ENCODE results near the gene COPS8.

The COPS8 gene

DNA sequence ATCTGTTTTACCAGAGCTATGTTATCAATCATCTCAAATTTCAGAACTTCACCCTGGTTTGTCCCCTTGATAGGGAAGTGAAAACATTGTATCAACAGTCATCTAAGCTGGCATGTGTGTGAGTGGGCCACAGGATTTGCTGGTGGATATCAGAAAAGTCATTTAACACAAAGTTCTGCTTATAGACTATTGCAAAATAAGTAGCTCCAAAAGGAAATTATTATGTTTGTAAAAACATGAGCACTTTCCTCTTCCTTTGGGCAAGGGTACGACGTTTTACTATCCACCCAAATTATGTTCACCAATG, 20.7 kb upstream of the COPS8 start:
- no peak for DNase-seq (ENCODE audit: low read depth)

DNA sequence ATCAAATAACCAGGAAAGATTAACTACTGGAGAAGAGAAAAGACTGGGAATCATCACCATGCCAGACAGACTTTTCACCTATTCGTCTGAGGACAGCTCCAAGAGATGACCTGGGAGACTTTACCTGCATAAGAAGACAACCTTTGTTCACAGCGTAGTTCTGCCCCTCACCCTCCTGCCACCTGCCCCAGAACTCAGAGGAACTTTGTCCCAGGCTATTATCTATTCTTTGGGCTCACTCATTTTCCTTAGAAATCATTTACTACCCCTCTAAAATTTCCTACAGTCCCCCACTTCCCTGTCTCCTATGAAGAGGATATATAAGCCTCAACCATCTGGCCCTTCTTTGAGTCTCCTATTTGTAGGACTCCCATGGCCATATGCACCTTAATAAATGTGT, 19.3 kb upstream of the COPS8 start:
- no peak for DNase-seq (ENCODE audit: low read depth)

GRCh38 chr2:237068005-237068576, 17.6 kb upstream of the COPS8 start:
- DNase-seq (ENCODE audit: low read depth), result no peak

DNA sequence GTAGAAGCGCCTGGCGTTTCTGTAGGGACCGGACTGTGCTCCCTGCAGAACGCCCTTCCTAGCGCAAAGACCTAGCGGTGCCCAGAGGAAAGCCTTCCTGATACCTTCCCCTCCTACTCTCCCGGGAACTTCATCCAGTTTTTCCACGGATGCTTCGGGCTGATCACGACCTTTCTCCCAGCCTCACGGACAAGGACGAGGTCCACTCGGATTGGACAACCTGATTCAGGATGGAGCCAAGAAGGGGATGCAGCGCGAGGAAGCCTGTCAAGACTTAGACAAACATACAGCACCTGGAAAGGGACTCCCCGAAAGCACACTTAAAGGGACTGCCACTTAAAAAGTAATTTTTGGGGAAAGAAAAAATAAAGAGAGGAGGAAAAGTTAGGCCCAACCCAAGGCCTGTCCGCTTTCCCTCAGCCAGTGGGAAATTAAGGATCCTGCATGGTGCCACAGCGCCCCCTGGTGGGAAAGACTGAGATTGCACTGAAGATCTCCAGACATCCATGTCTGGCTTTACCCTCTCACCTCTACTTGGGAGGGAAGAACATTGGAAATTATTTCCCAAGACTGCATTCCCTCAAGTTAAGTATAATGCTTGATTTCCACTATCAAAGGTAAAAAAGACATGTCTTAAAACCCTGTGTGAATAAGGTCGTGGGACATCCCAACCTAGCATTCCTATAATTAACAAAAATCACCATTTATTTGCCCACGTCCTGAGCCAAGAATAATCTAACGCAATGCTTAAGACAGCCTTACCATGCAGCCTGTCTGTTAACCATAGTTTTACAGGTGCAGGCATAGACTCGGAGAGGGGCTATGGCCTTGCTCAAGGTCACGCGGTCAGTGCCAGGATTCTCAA, 13.4 kb upstream of the COPS8 start:
- peak; percentile 34 for DNase-seq (ENCODE audit: low read depth)

DNA sequence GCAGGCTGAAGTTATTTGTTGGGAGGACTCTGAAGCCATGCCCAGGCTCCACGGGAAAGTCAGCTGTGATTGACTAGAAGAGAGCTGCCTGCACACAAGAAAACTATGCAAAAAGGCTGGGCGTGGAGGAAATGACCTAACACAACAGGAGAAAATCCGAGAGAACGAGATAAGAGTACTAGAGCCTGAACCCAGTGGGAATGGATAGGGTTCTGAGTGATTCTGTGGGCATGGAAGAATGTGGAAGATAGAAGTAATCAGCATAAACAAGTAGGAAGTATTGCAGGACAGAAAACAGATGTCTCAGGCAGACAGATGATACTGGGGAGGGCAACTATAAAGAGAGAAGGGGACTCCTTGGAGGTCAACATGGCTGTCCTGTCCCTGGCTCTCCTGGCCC, 12.1 kb upstream of the COPS8 start:
- no peak for DNase-seq (ENCODE audit: low read depth)

- no peak for DNase-seq (ENCODE audit: low read depth)
These were observed 11.3 kb upstream of the COPS8 start for GRCh38 chr2:237074211-237074993.

GRCh38 chr2:237075749-237076599, 9.7 kb upstream of the COPS8 start:
- DNase-seq (ENCODE audit: low read depth), result no peak

DNA sequence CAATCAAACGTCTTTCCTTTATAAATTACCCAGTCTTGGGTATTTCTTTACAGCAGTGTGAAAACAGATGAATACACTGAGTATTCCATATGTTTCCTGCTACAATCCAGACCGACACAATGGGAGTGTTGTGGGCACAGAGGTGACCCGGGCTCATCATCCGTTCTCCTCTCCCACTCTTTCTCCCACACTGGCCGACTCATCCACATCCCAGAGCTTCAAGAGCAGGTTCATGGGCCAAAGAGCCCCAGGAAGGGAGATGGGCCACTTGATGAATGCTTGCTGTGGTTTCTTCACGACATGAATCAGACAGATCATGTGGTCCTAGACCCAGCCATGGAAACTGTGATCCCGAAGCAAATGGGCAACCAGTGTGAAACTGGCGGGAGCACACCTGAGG, 4.1 kb upstream of the COPS8 start:
- no peak for DNase-seq (ENCODE audit: low read depth)

- no peak for DNase-seq (ENCODE audit: low read depth)
These were observed 2.7 kb upstream of the COPS8 start for GRCh38 chr2:237083026-237083425.

DNA sequence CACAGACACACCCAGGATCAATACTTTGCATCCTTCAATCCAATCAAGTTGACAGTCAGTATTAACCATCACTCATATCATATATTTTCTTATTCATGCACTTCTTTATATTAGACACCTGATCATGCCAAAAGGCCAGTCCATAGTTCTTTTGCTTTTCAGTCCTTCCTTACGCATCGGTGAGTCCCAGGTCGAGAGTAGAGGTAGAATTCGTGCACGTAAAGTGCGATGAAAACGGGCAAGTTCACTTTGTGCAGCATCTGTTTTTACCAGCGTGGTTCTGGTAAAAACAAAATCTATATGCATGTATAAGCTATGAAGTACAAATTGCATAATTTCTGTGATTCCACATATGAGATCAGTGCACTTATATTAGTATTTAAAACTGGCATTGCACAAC, 1.2 kb upstream of the COPS8 start:
- DNase-seq (ENCODE audit: low read depth), result no peak

- DNase-seq (ENCODE audit: low read depth), result no peak
These were observed 5.2 kb downstream of the COPS8 start for GRCh38 chr2:237090906-237091305.

- DNase-seq (ENCODE audit: low read depth), result no peak
These were observed 6.2 kb downstream of the COPS8 start for GRCh38 chr2:237091779-237092436.

- DNase-seq (ENCODE audit: low read depth), result no peak
These were observed 6.8 kb downstream of the COPS8 start for GRCh38 chr2:237092506-237092905.

DNA sequence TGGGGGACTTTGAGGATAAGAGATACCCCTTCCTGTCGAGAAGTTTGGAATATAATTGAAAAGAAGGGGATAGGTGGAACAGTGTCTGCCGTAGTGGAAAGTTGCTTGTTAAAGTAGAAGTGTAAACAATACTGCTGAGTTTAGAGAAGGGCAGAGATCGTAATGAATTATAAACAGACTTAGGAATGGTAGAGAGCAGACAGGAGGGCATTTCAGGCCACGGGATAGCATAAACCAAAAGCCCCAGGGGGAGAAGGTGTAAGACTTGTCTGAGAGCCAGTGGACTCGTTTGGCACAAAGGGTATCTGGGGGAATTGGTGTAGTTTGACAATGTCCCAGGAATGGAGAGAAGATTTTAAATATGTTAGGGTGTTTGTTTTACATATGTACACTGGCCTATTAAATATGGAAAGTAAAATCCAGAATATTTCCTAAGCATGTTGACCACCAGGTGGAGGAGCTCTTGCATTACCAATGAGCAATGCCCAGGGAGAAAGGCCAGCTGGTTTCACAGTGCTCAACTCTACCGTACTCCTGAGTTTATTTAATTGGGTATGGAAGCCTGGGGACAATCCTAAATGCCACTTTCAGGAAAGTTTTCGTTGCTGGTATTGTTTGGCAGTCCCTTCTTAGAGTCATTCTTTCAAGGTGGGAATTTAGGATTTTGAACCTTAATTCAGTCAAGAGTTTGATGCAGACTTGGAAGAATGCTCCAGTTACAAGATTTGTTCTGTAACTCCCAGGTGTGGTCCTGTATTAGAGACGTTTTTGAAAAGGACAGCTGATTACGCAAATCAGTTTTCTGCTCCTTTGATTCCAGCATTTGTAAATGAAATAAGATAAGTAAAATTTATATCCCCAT, 7.5 kb downstream of the COPS8 start:
- no peak for DNase-seq (ENCODE audit: low read depth)

DNA sequence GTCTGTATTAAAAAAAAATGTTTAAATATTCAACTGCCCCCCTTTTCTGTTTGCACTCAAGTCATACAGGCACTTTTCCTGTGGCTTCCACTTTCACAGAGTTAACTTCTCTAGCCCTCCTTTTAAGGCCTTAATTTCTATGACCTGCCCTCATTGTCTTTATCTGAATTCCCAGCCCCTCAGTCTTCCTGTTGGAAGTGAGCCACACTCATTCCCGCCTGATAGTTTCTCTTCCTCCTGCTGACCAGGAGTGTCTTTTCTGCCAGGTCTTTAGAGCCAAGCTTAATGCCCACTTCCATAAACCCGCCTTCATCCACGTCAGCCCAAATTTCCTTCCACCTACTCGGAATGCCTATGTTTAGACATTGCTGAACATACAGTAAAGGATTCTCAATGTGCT, 10.5 kb downstream of the COPS8 start:
- no peak for DNase-seq (ENCODE audit: low read depth)

DNA sequence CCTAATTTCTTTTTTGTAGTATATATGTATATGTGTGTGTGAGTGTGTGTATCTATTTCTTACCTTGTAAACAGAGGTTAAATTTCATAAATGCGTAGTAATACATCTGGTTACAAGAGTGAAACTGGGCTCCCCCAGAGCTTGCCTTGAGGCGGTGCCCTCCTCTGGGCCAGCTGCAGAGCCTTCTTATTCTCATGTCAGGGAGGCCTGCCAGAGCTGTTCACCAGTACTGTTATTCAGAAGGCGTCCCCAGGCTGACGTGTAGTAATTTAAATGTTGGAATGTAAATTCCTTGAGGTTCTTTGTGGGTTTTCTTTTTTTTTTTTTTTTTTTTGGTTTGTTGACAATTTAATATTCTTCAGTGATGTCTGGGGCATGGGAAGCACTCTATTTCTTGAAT, 11.2 kb downstream of the COPS8 start:
- DNase-seq (ENCODE audit: low read depth), result no peak

GRCh38 chr2:237097326-237097910, 11.7 kb downstream of the COPS8 start:
- no peak for DNase-seq (ENCODE audit: low read depth)

GRCh38 chr2:237097911-237098702, 12.4 kb downstream of the COPS8 start:
- DNase-seq (ENCODE audit: low read depth), result no peak

DNA sequence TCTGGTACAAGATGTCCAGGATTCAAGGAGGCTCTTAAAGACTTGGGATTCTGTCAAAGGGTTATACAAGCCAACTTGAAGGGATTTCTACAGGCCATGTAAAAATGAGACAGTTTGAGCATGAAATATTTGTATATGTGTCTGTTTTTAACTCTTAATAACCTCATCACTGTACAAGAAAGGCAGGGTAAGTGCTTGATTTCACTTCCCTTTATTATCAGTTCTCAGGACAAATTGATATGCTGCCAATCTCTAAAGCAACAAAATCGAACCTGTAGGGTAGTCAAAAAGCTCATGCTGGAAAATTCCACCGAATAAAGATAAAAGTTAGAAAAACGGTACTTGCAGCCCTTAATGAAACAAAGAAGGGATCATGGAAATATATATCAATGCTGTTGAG, 14.1 kb downstream of the COPS8 start:
- DNase-seq (ENCODE audit: low read depth), result no peak
